ENCODE measurements around the gene GJA3.

The GJA3 gene

GRCh38 chr13:20160306-20161274 is at the start of gene GJA3:
TSS of gene GJA3 (minus strand) at chr13:20161052. CDS start at chr13:20143288, 17,764 bp downstream.
- DNase-seq (ENCODE audit: low read depth) = no peak

GRCh38 chr13:20209948-20210347 is 49.1 kb upstream of the GJA3 start:
- DNase-seq (ENCODE audit: low read depth) = no peak

- DNase-seq (ENCODE audit: low read depth) = no peak
Observed at GRCh38 chr13:20206698-20207235, 45.9 kb upstream of the GJA3 start.

GRCh38 chr13:20206065-20206697 is 45.3 kb upstream of the GJA3 start:
- DNase-seq (ENCODE audit: low read depth) = no peak

- no peak for DNase-seq (ENCODE audit: low read depth)
Observed at GRCh38 chr13:20198781-20199180, 37.9 kb upstream of the GJA3 start.

- DNase-seq (ENCODE audit: low read depth) = peak; percentile 26
Observed at GRCh38 chr13:20197361-20197834, 36.5 kb upstream of the GJA3 start.

- no peak for DNase-seq (ENCODE audit: low read depth)
Observed at GRCh38 chr13:20195801-20196200, 34.9 kb upstream of the GJA3 start.

GRCh38 chr13:20193907-20194631 is 33.2 kb upstream of the GJA3 start:
- no peak for DNase-seq (ENCODE audit: low read depth)

- no peak for DNase-seq (ENCODE audit: low read depth)
Observed at GRCh38 chr13:20193162-20193906, 32.5 kb upstream of the GJA3 start.

GRCh38 chr13:20192836-20193161 is 31.9 kb upstream of the GJA3 start, which contains the start of gene GJB2:
TSS of gene GJB2 (minus strand) at chr13:20192938. CDS start at chr13:20189581, 3,357 bp downstream.
- DNase-seq (ENCODE audit: low read depth) = no peak

- no peak for DNase-seq (ENCODE audit: low read depth)
Observed at GRCh38 chr13:20192158-20192835, 31.4 kb upstream of the GJA3 start.

GRCh38 chr13:20191311-20192157 is 30.7 kb upstream of the GJA3 start:
- DNase-seq (ENCODE audit: low read depth) = no peak

- peak; percentile 80 for DNase-seq (ENCODE audit: low read depth)
Observed at GRCh38 chr13:20190481-20191310, 29.8 kb upstream of the GJA3 start.

- DNase-seq (ENCODE audit: low read depth) = no peak
Observed at GRCh38 chr13:20190076-20190475, 29.2 kb upstream of the GJA3 start.

GRCh38 chr13:20188667-20189553 is 28.1 kb upstream of the GJA3 start:
- DNase-seq (ENCODE audit: low read depth) = no peak

- no peak for DNase-seq (ENCODE audit: low read depth)
Observed at GRCh38 chr13:20186771-20187170, 25.9 kb upstream of the GJA3 start.

GRCh38 chr13:20185366-20186056 is 24.7 kb upstream of the GJA3 start:
- DNase-seq (ENCODE audit: low read depth) = no peak
